Measurements from ENCODE around the gene WIPF3. TPM values are rescaled to one million over a fixed set of nuclear protein-coding genes. Genes with fewer than 3 reads are reported as not detected.

WIPF3 gene
- total and polyA plus RNA-seq, 4 donors, result 0.10 to 0.23 (median 0.14) TPM; not detected in 1

- no peak overlapping the region for H3K27ac ChIP-seq (ENCODE audit: low read depth in 1 of 2, low read length in 2 of 2)
- DNase-seq (ENCODE audit: low spot score), result no peak
- WGBS, result 75% methylated on average over 4 of the region's 4 CpGs
These were observed 53.3 kb downstream of the WIPF3 start for GRCh38 chr7:29859524-29860185.

More at GRCh38 chr7:29859524-29860185, 53.3 kb downstream of the WIPF3 start:
- no peaks in the 10 kb centered on the region for H3K27me3 ChIP-seq (ENCODE audit: control insufficient read depth in 4 of 4, insufficient read depth in 4 of 4, low read length in 3 of 4)
- H3K4me1 ChIP-seq (ENCODE audit: control insufficient read depth in 4 of 4, insufficient read depth in 4 of 4, low read length in 3 of 4), result no peaks in the 10 kb centered on the region
- no peak overlapping the region for H3K4me3 ChIP-seq (ENCODE audit: low read depth in 1 of 3, low read length in 3 of 3)
- H3K9me3 ChIP-seq (ENCODE audit: control insufficient read depth in 4 of 4, low read length in 3 of 4), result no peaks in the 10 kb centered on the region
- no peak for TF ChIP-seq GABPA (IDR thresholded peaks at IDR 0.05 in 1 of 2, conservative IDR thresholded peaks at IDR 0.05 in 1 of 2)
- no peak for TF ChIP-seq RXRA (IDR thresholded peaks at IDR 0.05)
- no peak for TF ChIP-seq MAX (IDR thresholded peaks at IDR 0.05)
- no peak for TF ChIP-seq HNF4A (conservative IDR thresholded peaks at IDR 0.05)
- TF ChIP-seq EGR1 (IDR thresholded peaks at IDR 0.05; ENCODE audit: low read depth in 2 of 2), result no peak
- TF ChIP-seq RAD21 (IDR thresholded peaks at IDR 0.05), result no peak
- TF ChIP-seq JUND (IDR thresholded peaks at IDR 0.05), result no peak
- no peak for TF ChIP-seq NR2F2 (IDR thresholded peaks at IDR 0.05)
- TF ChIP-seq HNF4G (IDR thresholded peaks at IDR 0.05), result no peak
- no peak for TF ChIP-seq FOXA2 (IDR thresholded peaks at IDR 0.05)
- no peak for TF ChIP-seq YY1 (IDR thresholded peaks at IDR 0.05)
- no peak for TF ChIP-seq ZBTB33 (IDR thresholded peaks at IDR 0.05)
- no peak for TF ChIP-seq ATF3 (IDR thresholded peaks at IDR 0.05)
- TF ChIP-seq REST (IDR thresholded peaks at IDR 0.05), result no peak
- no peak for TF ChIP-seq FOXA1 (IDR thresholded peaks at IDR 0.05)
- TF ChIP-seq CTCF (IDR thresholded peaks at IDR 0.05; ENCODE audit: low read depth, low read length, missing input control), result no peak
- no peak for TF ChIP-seq SP1 (IDR thresholded peaks at IDR 0.05)
- no peak overlapping the region for H3K9ac ChIP-seq (ENCODE audit: low read depth in 1 of 2, low read length in 2 of 2)
- H3K36me3 ChIP-seq (ENCODE audit: control insufficient read depth in 4 of 4, insufficient read depth in 3 of 4, low read depth in 1 of 4, low read length in 3 of 4), result no peaks in the 10 kb centered on the region

Data from liver (tissue), 9 donors.